Epithelial cell of umbilical artery (primary cell): ENCODE data around the gene GPHA2. TPM values are rescaled to one million over a fixed set of nuclear protein-coding genes. Genes with fewer than 3 reads are reported as not detected.

Experiments
- total RNA-seq: library from RNA; depleted of rRNA; stranded (reverse); fragments of >200 nt; gene quantifications from 2 replicates; pipeline ENCODE4 v1.2.3, GENCODE V29; 2014

GPHA2 gene, protein sequence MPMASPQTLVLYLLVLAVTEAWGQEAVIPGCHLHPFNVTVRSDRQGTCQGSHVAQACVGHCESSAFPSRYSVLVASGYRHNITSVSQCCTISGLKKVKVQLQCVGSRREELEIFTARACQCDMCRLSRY
- total RNA-seq: not detected in 2 replicates

GRCh38 chr11:64935359-64936081 is at the start of gene GPHA2:
TSS of gene GPHA2 (minus strand) at chr11:64935893. CDS start at chr11:64935460, 433 bp downstream.

DNA sequence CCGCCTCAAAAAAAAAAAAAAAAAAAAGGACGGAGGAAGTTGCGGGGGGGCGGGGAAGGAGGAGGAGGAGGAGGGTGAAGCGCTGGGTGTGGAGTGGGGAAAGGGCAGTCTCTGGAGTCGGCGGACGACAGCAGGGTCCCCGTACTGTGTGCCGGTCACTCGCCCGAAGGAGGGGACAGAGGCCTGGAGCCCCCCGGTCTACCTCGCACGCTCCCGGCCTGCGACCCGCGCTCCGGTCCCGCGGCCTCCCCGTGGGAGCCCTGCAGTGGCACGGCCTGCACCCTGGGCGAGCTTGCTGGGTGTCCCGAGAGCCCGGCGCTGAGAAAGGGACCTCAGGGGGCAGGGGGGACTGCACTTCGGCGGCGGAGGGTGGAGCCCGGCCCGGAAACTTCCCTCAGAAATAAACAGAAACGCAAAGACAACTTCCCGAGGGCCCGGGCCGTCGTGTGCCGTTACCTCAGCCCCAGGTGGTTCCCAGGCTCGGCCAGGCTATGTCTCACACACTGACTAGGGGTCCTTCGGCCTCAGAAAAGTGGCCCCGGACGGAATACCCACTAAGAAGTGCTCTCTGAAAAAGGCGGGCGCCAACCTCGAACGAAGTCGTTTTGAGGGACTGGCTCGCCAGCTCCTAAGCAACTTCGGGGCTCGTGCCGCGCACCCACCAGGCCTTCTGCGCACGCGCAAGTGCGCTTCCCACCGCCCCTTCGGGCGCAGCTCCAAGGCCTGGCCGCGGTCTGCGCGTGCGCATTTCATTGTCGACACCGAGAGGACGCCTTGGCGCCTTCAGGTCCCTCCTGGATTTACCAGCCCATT is 35.9 kb upstream of the GPHA2 start, which contains the start of gene MAJIN:
Gene MAJIN, minus strand, starts transcription at position 688 of the 813 bp plus-strand sequence. CDS start 12,703 bp downstream, outside the sequence.

GRCh38 chr11:64923944-64924909 is 11.5 kb downstream of the GPHA2 start, which contains the start of gene PPP2R5B:
TSS of gene PPP2R5B (plus strand) at chr11:64924689. CDS start at chr11:64925735, 1,046 bp downstream.

DNA sequence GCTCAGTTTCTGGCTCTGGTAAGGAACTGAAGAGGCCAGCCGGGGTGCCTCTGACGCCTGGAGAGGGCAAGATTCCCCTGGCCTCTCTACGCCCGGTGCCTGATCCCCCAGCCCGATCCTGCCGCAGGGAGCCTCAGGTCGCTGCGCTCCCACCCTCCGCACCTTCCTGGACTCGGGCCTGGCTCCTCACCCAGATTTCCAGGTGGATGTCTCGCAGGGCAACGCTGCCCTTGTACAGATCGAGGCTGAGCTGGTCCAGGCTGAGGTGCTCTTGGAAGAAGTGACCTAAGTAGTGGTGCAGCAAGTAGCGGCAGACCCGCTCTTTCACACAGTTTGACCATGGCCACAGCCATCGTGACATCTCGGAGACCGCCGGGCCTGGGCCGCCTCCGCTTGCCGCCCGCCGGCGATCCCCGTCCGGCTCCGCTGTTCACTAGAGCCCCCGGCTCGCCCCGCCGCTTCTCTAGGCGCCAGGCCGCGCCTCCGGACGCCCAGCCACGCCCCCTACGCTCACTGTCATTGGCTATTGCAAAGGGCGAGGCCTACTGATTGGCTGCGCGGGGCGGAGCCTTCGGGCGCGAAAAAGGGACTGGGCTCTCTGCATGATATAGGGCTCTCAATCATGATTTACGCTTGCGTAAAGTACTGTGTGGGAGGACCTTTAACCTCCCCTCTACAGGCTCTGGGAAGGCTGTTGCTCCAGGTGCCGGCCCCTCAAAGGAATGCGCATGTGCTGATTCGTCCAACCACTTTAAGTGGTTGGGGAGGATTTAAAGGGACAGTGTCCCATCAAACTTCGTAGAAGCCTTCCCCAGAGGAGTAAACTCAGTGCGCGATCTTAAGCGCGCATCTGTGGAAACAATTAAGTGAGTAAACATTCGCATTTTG is 18.7 kb downstream of the GPHA2 start, which contains the start of gene ATG2A:
Gene ATG2A, minus strand, starts transcription at position 435 of the 888 bp plus-strand sequence. Its CDS starts 74 bp downstream, at position 361.

Other genes with a start within 250 kb of the GPHA2 start
- 1.1 TPM in 1 of 2 replicates, not detected in the other for gene NRXN2, start 212.7 kb downstream of the GPHA2 start, total RNA-seq
- gene RASGRP2, start 191.8 kb downstream of the GPHA2 start, total RNA-seq: 0.46 and 1.6 TPM in 2 replicates
- under 0.01 and 0.46 TPM in 2 replicates for gene PYGM, start 175.9 kb downstream of the GPHA2 start, total RNA-seq
- gene SF1, start 157.4 kb downstream of the GPHA2 start, total RNA-seq: 65.6 and 72.6 TPM in 2 replicates
- gene MAP4K2, start 132.7 kb downstream of the GPHA2 start, total RNA-seq: 37.7 and 44.1 TPM in 2 replicates
- 13.0 and 13.1 TPM in 2 replicates for gene MEN1, start 125.3 kb downstream of the GPHA2 start, total RNA-seq
- 0.15 and 0.32 TPM in 2 replicates for gene CDC42BPG, start 91.2 kb downstream of the GPHA2 start, total RNA-seq
- 62.9 and 73.1 TPM in 2 replicates for gene EHD1, start 57.3 kb downstream of the GPHA2 start, total RNA-seq
- gene ATG2A, start 18.7 kb downstream of the GPHA2 start, total RNA-seq: 7.5 and 11.7 TPM in 2 replicates
- gene PPP2R5B, start 11.2 kb downstream of the GPHA2 start, total RNA-seq: 7.8 and 7.9 TPM in 2 replicates
- not detected in 2 replicates for gene MAJIN, start 36.2 kb upstream of the GPHA2 start, total RNA-seq
- 0.65 and 12.3 TPM in 2 replicates for gene BATF2, start 61.1 kb upstream of the GPHA2 start, total RNA-seq
- 113 and 137 TPM in 2 replicates for gene ARL2, start 78.3 kb upstream of the GPHA2 start, total RNA-seq
- 8.1 and 8.5 TPM in 2 replicates for gene SNX15, start 91.5 kb upstream of the GPHA2 start, total RNA-seq
- 9.4 and 13.7 TPM in 2 replicates for gene SAC3D1, start 105.3 kb upstream of the GPHA2 start, total RNA-seq
- 5.5 and 9.7 TPM in 2 replicates for gene NAALADL1, start 122.7 kb upstream of the GPHA2 start, total RNA-seq
- 7.1 and 11.4 TPM in 2 replicates for gene CDCA5, start 148.1 kb upstream of the GPHA2 start, total RNA-seq
- 33.5 and 34.7 TPM in 2 replicates for gene ZFPL1, start 148.3 kb upstream of the GPHA2 start, total RNA-seq
- gene VPS51, start 160.3 kb upstream of the GPHA2 start, total RNA-seq: 182 and 195 TPM in 2 replicates
- gene TM7SF2, start 176.0 kb upstream of the GPHA2 start, total RNA-seq: 15.6 and 24.9 TPM in 2 replicates
- 9.0 and 10.1 TPM in 2 replicates for gene ZNHIT2, start 181.8 kb upstream of the GPHA2 start, total RNA-seq
- 318 and 429 TPM in 2 replicates for gene FAU, start 186.2 kb upstream of the GPHA2 start, total RNA-seq
- gene MRPL49, start 186.4 kb upstream of the GPHA2 start, total RNA-seq: 27.6 and 32.4 TPM in 2 replicates
- 10.7 and 12.0 TPM in 2 replicates for gene SYVN1, start 198.6 kb upstream of the GPHA2 start, total RNA-seq
- gene SPDYC, start 234.3 kb upstream of the GPHA2 start, total RNA-seq: not detected in 2 replicates
- 63.3 and 157 TPM in 2 replicates for gene CAPN1, start 246.0 kb upstream of the GPHA2 start, total RNA-seq